Esophagus mucosa (tissue), 1 donor: ENCODE results near the gene CYB561. TPM values are rescaled to one million over a fixed set of nuclear protein-coding genes. Genes with fewer than 3 reads are reported as not detected.

Source experiments
- ATAC-seq: fragments of 200-7000 bp; cut with Tn5 transposase; one replicate; pipeline ENCODE4 v1.9.1; 2020
- total RNA-seq: library from RNA; stranded (reverse); gene quantifications from one replicate; pipeline ENCODE4 v1.2.4, GENCODE V29; 2023
- donor health status: DM: yes; HTN: yes; CAD: no.

CYB561 gene
- 39.7 TPM for total RNA-seq

GRCh38 chr17:63445954-63446752, at the start of gene CYB561:
TSS of gene CYB561 (minus strand) at chr17:63446306. CDS start at chr17:63437547, 8,759 bp downstream.
- peak; percentile 86 for ATAC-seq

GRCh38 chr17:63495491-63495890, 49.4 kb upstream of the CYB561 start:
- no peak for ATAC-seq

GRCh38 chr17:63494300-63494928, 48.3 kb upstream of the CYB561 start:
- no peak for ATAC-seq

GRCh38 chr17:63493411-63493810, 47.3 kb upstream of the CYB561 start:
- ATAC-seq: no peak

GRCh38 chr17:63492940-63493339, 46.8 kb upstream of the CYB561 start:
- no peak for ATAC-seq

GRCh38 chr17:63491977-63492618, 46.0 kb upstream of the CYB561 start:
- no peak for ATAC-seq

GRCh38 chr17:63491413-63491812, 45.3 kb upstream of the CYB561 start:
- no peak for ATAC-seq

GRCh38 chr17:63490858-63491400, 44.8 kb upstream of the CYB561 start:
- no peak for ATAC-seq

GRCh38 chr17:63490329-63490728, 44.2 kb upstream of the CYB561 start:
- ATAC-seq: no peak

- no peak for ATAC-seq
These were observed 43.2 kb upstream of the CYB561 start for GRCh38 chr17:63489291-63489690.

GRCh38 chr17:63488851-63489250, 42.7 kb upstream of the CYB561 start:
- peak; percentile 23 for ATAC-seq

- no peak for ATAC-seq
These were observed 40.9 kb upstream of the CYB561 start for GRCh38 chr17:63487014-63487339.

- no peak for ATAC-seq
These were observed 40.4 kb upstream of the CYB561 start for GRCh38 chr17:63486317-63487013.

- ATAC-seq: no peak
These were observed 37.8 kb upstream of the CYB561 start for GRCh38 chr17:63483655-63484575.

- ATAC-seq: no peak
These were observed 36.9 kb upstream of the CYB561 start for GRCh38 chr17:63483038-63483437.

- no peak for ATAC-seq
These were observed 36.4 kb upstream of the CYB561 start for GRCh38 chr17:63482509-63482908.

- ATAC-seq: no peak
These were observed 35.4 kb upstream of the CYB561 start for GRCh38 chr17:63481488-63481870.

GRCh38 chr17:63480826-63481487, 34.9 kb upstream of the CYB561 start:
- no peak for ATAC-seq

GRCh38 chr17:63480192-63480784, 34.2 kb upstream of the CYB561 start:
- no peak for ATAC-seq

GRCh38 chr17:63479495-63480184, 33.5 kb upstream of the CYB561 start:
- ATAC-seq: no peak
